Osteoblast (primary cell): Measurements from ENCODE around the gene JUNB. TPM values are rescaled to one million over a fixed set of nuclear protein-coding genes. Genes with fewer than 3 reads are reported as not detected.
A peak's percentile ranks its signal among the peaks of the same experiment; 100 is the strongest.

Source experiments
- DNase-seq: peaks from one replicate; pipeline ENCODE4 v3.0.0; 2011; ENCODE audit warnings: low spot score, mixed read lengths; ENCODE audit not compliant: insufficient read length; ENCODE audit errors: missing footprints
- H2AFZ ChIP-seq: 2 replicates; pipeline ENCODE4 v1.6.0; 2011; ENCODE audit warnings: mild to moderate bottlenecking, low read length
- H3K27ac ChIP-seq: 2 replicates; pipeline ENCODE4 v1.5.1; 2011; ENCODE audit warnings: mild to moderate bottlenecking, low read depth, low read length, moderate library complexity
- H3K27me3 ChIP-seq: 2 replicates; pipeline ENCODE4 v1.6.0; 2012; ENCODE audit warnings: mild to moderate bottlenecking, control low read depth, inconsistent platforms, low read length, moderate library complexity; ENCODE audit not compliant: insufficient read depth
- H3K36me3 ChIP-seq: 2 replicates; pipeline ENCODE4 v1.5.1; 2011; ENCODE audit warnings: mild to moderate bottlenecking, low read length, control low read depth, moderate library complexity; ENCODE audit not compliant: insufficient read depth
- H3K4me1 ChIP-seq: 2 replicates; pipeline ENCODE4 v1.5.1; 2011; ENCODE audit warnings: mild to moderate bottlenecking, low read length, control low read depth, moderate library complexity; ENCODE audit not compliant: insufficient read depth
- H3K4me2 ChIP-seq: 2 replicates; pipeline ENCODE4 v1.6.0; 2011; ENCODE audit warnings: mild to moderate bottlenecking, low read length; ENCODE audit not compliant: insufficient read depth
- H3K4me3 ChIP-seq: fragments of 200-600 bp; sonication (generic); 3 replicates; pipeline ENCODE4 v1.5.1; 2012; ENCODE audit warnings: mild to moderate bottlenecking, low read length, inconsistent platforms; ENCODE audit not compliant: insufficient read depth
- H3K79me2 ChIP-seq: 2 replicates; pipeline ENCODE4 v1.6.0; 2012; ENCODE audit warnings: mild to moderate bottlenecking, low read length, control low read depth, inconsistent platforms; ENCODE audit not compliant: insufficient read depth
- H3K9me3 ChIP-seq: 2 replicates; pipeline ENCODE4 v1.5.1; 2011; ENCODE audit warnings: low read depth, low read length, control low read depth
- H4K20me1 ChIP-seq: 2 replicates; pipeline ENCODE4 v1.6.0; 2012; ENCODE audit warnings: mild to moderate bottlenecking, low read length, control low read depth; ENCODE audit not compliant: insufficient read depth
- CTCF ChIP-seq: IDR thresholded peaks from 2 replicates; pipeline ENCODE4 v1.5.1; 2011; ENCODE audit warnings: mild to moderate bottlenecking, low read depth, low read length, moderate library complexity; ENCODE audit errors: extremely low read depth
- total RNA-seq: library from RNA; depleted of rRNA; stranded (reverse); fragments of >200 nt; gene quantifications from 2 replicates; pipeline ENCODE4 v1.2.3, GENCODE V29; 2012

Gene JUNB
- total RNA-seq, 1 donor = 93.0 TPM

DNA sequence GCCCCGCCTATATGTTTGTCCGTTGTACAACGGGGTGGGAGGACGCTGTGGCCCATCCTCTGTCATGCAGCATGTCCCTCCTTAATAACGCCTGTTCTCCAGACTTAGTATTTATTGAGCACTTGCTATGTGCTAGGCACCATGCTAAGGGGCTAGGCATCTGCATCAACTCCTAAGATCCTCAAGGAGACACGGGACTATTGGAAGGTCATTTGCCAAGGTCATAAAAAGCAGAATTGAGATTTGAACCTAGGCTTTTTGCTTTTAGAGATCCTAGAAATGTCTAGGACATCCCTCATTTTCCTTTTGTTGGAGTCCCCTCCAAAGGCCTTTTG lies 45.2 kb downstream of the JUNB start:
- H3K9me3 ChIP-seq = no peaks in the 10 kb centered on the region
- no peak for TF ChIP-seq CTCF
- no peak overlapping the region for H3K4me3 ChIP-seq
- peaks cover 84% of the 10 kb centered on the region for H3K27me3 ChIP-seq
- H3K4me1 ChIP-seq = no peaks in the 10 kb centered on the region
- DNase-seq = no peak
- no peaks in the 10 kb centered on the region for H3K79me2 ChIP-seq
- no peak overlapping the region for H2AFZ ChIP-seq
- no peak overlapping the region for H3K27ac ChIP-seq
- no peaks in the 10 kb centered on the region for H3K36me3 ChIP-seq
- peaks cover 11% of the 10 kb centered on the region for H4K20me1 ChIP-seq
- no peak overlapping the region for H3K4me2 ChIP-seq

- no peak for TF ChIP-seq CTCF
- H3K9me3 ChIP-seq = no peaks in the 10 kb centered on the region
- no peak overlapping the region for H3K4me3 ChIP-seq
- H2AFZ ChIP-seq = no peak overlapping the region
- H3K79me2 ChIP-seq = no peaks in the 10 kb centered on the region
- H3K27ac ChIP-seq = no peak overlapping the region
- no peak overlapping the region for H3K4me2 ChIP-seq
- H3K27me3 ChIP-seq = peaks cover 84% of the 10 kb centered on the region
- H4K20me1 ChIP-seq = peaks cover 8% of the 10 kb centered on the region
- no peaks in the 10 kb centered on the region for H3K36me3 ChIP-seq
- no peaks in the 10 kb centered on the region for H3K4me1 ChIP-seq
- peak; percentile 74 for DNase-seq
Observed at GRCh38 chr19:12837225-12837624, 45.9 kb downstream of the JUNB start.

DNA sequence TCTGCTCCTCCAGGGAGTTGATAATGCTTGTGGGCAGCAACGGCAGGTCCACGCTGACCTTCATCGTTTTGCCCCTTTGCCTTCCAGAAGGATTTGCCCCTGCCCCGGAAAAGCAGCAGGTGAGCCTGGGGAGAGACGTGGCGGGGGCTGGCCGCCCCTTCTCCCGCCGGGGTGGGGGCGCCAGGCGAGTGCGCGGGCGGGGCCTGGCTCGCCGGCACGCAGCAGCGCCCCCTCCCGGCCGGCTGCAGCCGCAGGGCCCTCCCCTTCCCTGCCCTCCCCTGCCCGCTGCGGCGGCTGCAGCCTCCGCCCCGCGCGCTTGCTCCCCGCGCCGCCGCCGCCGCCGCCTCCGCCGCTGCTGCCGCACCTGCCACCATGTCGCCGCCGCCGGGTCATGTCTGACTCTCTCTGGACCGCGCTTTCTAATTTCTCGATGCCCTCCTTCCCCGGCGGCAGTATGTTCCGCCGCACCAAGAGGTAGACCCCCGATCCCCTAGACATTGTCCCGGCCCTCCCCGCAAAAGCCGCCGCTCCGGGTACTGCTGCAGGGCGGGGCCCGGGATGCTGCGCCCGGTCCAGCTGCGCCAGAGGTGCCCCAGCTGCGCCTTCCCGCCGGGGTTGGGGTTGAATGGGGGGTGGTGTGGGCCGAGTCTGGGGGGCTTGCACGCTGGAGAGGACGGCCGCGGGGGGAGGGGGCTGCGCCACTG lies 47.0 kb downstream of the JUNB start, which contains the start of gene MAST1:
MAST1 (plus strand) TSS at position 334 of the 704 bp plus-strand sequence; CDS start at position 392, 58 bp downstream.
- H3K27ac ChIP-seq = no peak within 1 kb of the TSS
- no peak within 1 kb of the TSS for H3K4me3 ChIP-seq
- peak; percentile 21 for TF ChIP-seq CTCF
- H4K20me1 ChIP-seq = peaks cover 4% of the 10 kb centered on the region
- H3K27me3 ChIP-seq = peaks cover 76% of the 10 kb centered on the region
- H3K79me2 ChIP-seq = no peaks in the 10 kb centered on the region
- peak; percentile 98 for DNase-seq
- no peaks in the 10 kb centered on the region for H3K9me3 ChIP-seq
- no peak within 1 kb of the TSS for H3K4me2 ChIP-seq
- no peaks in the 10 kb centered on the region for H3K36me3 ChIP-seq
- no peaks in the 10 kb centered on the region for H3K4me1 ChIP-seq
- H2AFZ ChIP-seq = no peak within 1 kb of the TSS

DNA sequence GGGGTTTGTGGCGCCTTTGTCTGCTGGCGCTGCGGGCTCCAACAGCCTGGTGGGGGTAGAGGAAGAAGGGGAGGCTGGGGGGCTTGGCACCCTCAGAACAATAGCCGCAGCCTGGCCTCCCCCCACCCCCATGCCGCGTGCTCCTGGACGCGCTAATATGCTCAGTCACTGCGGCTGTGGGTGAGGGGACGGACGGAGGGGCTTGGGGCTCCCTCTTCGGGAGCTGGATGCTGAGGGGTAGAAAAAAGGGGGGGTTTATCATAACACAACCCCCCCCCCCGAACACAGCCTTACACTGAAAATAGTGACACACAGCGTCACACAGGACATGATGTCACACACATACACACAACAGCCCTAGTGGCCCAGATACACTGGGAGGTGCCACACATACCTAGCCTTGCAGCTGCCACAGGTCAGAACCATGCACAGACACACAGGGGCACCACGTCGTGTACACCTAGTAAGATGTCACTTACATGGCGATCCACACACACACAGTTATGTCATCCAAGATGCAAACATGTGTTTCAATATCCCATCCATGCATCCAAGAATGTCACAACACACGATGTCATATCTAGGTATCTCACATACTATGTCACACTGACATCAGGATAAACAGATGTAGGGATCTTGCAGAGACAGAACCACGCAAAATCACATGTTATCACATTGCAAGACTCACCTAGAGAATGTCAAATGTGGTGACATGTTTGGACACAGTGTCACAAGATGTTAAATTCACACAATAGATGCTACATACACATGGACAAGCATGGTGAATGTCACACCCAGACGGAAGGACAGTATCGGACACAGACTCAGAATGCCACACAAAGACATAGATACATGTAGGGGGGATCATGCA lies 47.8 kb downstream of the JUNB start:
- Histone ChIP-seq H3K79me2 (no peaks in the 10 kb centered on the region), H3K9me3 (no peaks in the 10 kb centered on the region), H4K20me1 (peaks cover 4% of the 10 kb centered on the region), H3K4me1 (no peaks in the 10 kb centered on the region), H3K27me3 (peaks cover 70% of the 10 kb centered on the region), H2AFZ (no peak overlapping the region), H3K36me3 (no peaks in the 10 kb centered on the region), H3K4me2 (no peak overlapping the region), H3K4me3 (no peak overlapping the region), H3K27ac (no peak overlapping the region)
- DNase-seq = no peak
- no peak for TF ChIP-seq CTCF
